ENCODE results near the gene KCNK15. TPM values are rescaled to one million over a fixed set of nuclear protein-coding genes. Genes with fewer than 3 reads are reported as not detected.
"Not testable (repeated sequence)": the region's sequence is repeated elsewhere in the genome, so short reads cannot be mapped to it uniquely, and the experiment has no call there.

Gene KCNK15
- total RNA-seq, 1 donor from 2014 or later, result 0.44 TPM

DNA sequence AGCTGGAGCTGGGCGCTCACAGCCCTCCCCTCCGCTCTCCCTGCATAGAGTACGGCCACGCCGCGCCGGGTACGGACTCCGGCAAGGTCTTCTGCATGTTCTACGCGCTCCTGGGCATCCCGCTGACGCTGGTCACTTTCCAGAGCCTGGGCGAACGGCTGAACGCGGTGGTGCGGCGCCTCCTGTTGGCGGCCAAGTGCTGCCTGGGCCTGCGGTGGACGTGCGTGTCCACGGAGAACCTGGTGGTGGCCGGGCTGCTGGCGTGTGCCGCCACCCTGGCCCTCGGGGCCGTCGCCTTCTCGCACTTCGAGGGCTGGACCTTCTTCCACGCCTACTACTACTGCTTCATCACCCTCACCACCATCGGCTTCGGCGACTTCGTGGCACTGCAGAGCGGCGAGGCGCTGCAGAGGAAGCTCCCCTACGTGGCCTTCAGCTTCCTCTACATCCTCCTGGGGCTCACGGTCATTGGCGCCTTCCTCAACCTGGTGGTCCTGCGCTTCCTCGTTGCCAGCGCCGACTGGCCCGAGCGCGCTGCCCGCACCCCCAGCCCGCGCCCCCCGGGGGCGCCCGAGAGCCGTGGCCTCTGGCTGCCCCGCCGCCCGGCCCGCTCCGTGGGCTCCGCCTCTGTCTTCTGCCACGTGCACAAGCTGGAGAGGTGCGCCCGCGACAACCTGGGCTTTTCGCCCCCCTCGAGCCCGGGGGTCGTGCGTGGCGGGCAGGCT, 4.6 kb downstream of the KCNK15 start:
- Mint-ChIP-seq H3K4me3 (no peak overlapping the region), H3K27ac (no peak overlapping the region), H3K4me1 (peaks cover 7% of the 10 kb centered on the region), H3K9me3 (no peaks in the 10 kb centered on the region), H3K27me3 (peaks cover 16% of the 10 kb centered on the region), H3K36me3 (ENCODE audit: low read depth) (no peaks in the 10 kb centered on the region)
- intact Hi-C loops (cut with micrococcal nuclease), result no loop called here
- peak; percentile 68 for DNase-seq

GRCh38 chr20:44752099-44752931, 6.7 kb downstream of the KCNK15 start:
- no peak for DNase-seq
- Mint-ChIP-seq H3K9me3 (no peaks in the 10 kb centered on the region), H3K27me3 (peaks cover 10% of the 10 kb centered on the region), H3K36me3 (ENCODE audit: low read depth) (no peaks in the 10 kb centered on the region), H3K4me3 (no peak overlapping the region), H3K27ac (no peak overlapping the region), H3K4me1 (peaks cover 1% of the 10 kb centered on the region)
- intact Hi-C loops (cut with micrococcal nuclease), result no loop called here

DNA sequence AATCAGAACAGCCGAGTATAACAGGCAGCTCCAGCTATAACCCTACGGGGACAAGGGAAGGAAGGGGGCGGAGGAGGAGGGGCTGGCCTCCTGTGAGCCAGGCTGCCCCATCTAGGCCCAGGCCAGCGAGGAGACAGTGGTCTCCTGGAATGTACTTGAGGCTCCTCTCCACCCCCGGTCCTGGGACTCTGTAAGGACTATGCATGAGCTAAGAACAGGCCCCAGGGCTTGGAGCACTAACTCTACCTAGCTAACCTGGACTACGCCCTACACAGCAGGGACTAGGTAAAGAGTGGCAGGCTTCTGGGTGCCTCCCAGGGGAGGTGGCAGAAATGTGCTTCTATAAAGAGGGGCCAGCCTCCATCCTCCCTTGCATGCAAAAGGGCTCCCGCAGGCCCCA, 8.9 kb downstream of the KCNK15 start:
- H3K36me3 Mint-ChIP-seq (ENCODE audit: low read depth), result no peaks in the 10 kb centered on the region
- DNase-seq, result no peak
- H3K27me3 Mint-ChIP-seq, result peaks cover 2% of the 10 kb centered on the region
- intact Hi-C loops (cut with micrococcal nuclease), result no loop called here
- H3K4me3 Mint-ChIP-seq, result no peak overlapping the region
- H3K9me3 Mint-ChIP-seq, result no peaks in the 10 kb centered on the region
- H3K4me1 Mint-ChIP-seq, result no peaks in the 10 kb centered on the region
- H3K27ac Mint-ChIP-seq, result no peak overlapping the region

DNA sequence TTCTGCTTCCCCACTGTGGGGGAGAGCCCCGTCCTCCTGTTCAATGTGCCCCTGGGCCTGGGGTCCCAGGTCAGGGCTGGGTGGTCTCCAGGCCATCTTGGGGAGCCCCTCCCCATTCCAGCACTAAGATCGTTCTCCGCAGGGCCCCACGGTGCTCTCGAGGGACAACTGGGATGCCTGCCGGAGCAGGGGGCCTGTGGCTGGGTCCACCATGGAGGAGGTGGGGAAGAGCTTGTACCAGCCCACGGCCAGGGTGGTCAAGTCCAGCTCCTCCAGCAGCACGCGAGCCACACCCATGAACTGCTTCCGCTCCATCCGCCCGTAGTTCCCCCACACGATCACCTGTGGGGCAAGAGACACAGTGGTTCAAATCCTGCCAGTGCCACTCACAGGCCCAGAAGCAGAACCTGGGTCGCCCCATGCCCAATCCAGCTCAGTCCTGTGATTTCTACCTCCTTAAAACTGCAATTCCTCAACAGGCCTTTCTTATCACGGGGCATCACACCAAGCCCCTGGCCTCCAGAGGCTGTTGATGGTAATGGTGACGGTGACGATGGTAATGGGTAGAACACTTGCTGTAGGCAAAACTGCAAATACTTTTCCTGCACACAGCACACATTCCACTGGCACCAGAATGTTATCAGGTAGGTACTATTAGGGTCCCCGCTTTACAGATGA, 10.5 kb downstream of the KCNK15 start:
- intact Hi-C loops (cut with micrococcal nuclease), result no loop called here
- Mint-ChIP-seq H3K36me3 (ENCODE audit: low read depth) (no peaks in the 10 kb centered on the region), H3K4me1 (no peaks in the 10 kb centered on the region), H3K27me3 (peaks cover 7% of the 10 kb centered on the region), H3K9me3 (no peaks in the 10 kb centered on the region), H3K4me3 (no peak overlapping the region), H3K27ac (no peak overlapping the region)
- no peak for DNase-seq

GRCh38 chr20:44756956-44757355, 11.3 kb downstream of the KCNK15 start:
- Mint-ChIP-seq H3K4me3 (no peak overlapping the region), H3K27ac (no peak overlapping the region), H3K4me1 (no peaks in the 10 kb centered on the region), H3K36me3 (ENCODE audit: low read depth) (no peaks in the 10 kb centered on the region), H3K27me3 (peaks cover 6% of the 10 kb centered on the region), H3K9me3 (no peaks in the 10 kb centered on the region)
- intact Hi-C loops (cut with micrococcal nuclease), result no loop called here
- DNase-seq, result no peak

- Mint-ChIP-seq H3K27ac (no peak overlapping the region), H3K9me3 (no peaks in the 10 kb centered on the region), H3K4me1 (no peaks in the 10 kb centered on the region), H3K27me3 (peaks cover 6% of the 10 kb centered on the region), H3K4me3 (no peak overlapping the region), H3K36me3 (ENCODE audit: low read depth) (no peaks in the 10 kb centered on the region)
- no peak for DNase-seq
- intact Hi-C loops (cut with micrococcal nuclease), result no loop called here
These were observed 12.8 kb downstream of the KCNK15 start for GRCh38 chr20:44758247-44759101.

DNA sequence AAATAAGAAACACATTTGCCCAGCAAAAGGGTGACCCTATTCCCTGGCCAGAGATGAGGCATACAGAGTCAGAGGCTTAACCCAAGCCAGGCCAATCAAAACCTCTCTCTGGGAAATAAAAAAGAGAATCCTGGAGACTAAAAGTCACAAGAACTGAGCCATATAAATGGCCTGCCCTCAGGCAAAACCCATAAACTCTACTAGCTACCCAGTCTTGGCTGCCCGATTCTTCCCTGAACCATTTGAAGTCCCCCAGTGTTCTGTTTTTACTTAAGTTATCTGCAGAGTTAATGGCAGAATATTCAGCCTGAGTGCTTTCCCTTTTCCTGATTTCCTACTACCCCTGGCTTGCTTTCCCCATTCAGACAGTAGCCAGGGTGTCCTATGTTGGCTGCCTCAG, 13.9 kb downstream of the KCNK15 start:
- Mint-ChIP-seq H3K9me3 (no peaks in the 10 kb centered on the region), H3K27ac (no peak overlapping the region), H3K36me3 (ENCODE audit: low read depth) (no peaks in the 10 kb centered on the region), H3K4me3 (no peak overlapping the region), H3K27me3 (peaks cover 11% of the 10 kb centered on the region), H3K4me1 (no peaks in the 10 kb centered on the region)
- no peak for DNase-seq
- intact Hi-C loops (cut with micrococcal nuclease), result no loop called here

DNA sequence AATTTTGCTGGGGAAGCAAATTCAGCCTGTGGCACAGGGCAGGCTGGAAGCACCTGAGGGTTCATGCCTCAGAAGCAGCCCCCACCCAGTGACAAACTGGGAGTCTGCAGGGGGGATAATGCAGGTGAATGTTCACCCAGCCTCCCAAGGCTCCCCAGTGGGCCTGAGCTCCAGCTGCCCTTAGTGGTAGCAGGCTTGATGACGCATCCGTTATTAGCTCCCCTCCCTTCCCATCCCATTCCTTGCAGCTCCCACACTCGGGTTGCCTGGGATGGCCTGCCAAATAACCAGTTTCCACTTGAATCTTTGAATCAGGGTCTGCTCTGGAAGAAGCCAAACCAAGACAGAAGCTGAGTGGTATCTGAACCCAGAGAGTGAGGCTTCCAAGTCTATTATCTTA, 15.8 kb downstream of the KCNK15 start:
- H3K4me1 Mint-ChIP-seq, result no peaks in the 10 kb centered on the region
- H3K27ac Mint-ChIP-seq, result no peak overlapping the region
- H3K4me3 Mint-ChIP-seq, result no peak overlapping the region
- H3K27me3 Mint-ChIP-seq, result peaks cover 15% of the 10 kb centered on the region
- DNase-seq, result no peak
- H3K36me3 Mint-ChIP-seq (ENCODE audit: low read depth), result no peaks in the 10 kb centered on the region
- intact Hi-C loops (cut with micrococcal nuclease), result no loop called here
- no peaks in the 10 kb centered on the region for H3K9me3 Mint-ChIP-seq

GRCh38 chr20:44762466-44763140, 16.9 kb downstream of the KCNK15 start:
- Mint-ChIP-seq H3K27me3 (peaks cover 15% of the 10 kb centered on the region), H3K4me1 (no peaks in the 10 kb centered on the region), H3K9me3 (no peaks in the 10 kb centered on the region), H3K27ac (no peak overlapping the region), H3K36me3 (ENCODE audit: low read depth) (no peaks in the 10 kb centered on the region), H3K4me3 (no peak overlapping the region)
- intact Hi-C loops (cut with micrococcal nuclease), result no loop called here
- no peak for DNase-seq

DNA sequence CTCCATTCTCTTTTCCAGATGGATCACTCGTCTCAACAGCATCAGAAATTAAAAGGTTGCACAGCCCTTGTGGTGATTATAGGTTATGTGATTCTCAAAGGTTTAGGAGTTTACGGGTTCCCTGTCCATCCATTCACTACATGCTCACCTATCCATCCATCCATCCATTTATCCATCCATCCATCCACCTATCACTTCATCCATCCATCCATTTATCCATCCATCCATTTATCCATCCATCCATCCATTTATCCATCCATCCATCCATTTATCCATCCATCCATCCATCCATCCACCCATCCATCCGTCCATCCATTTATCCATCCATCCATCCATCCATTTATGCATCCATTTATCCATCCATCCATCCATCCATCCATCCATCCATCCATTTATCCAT, 18.1 kb downstream of the KCNK15 start:
- H3K4me3 Mint-ChIP-seq; DNase-seq; H3K4me1 Mint-ChIP-seq; intact Hi-C loops (cut with micrococcal nuclease); H3K9me3 Mint-ChIP-seq; H3K36me3 Mint-ChIP-seq (ENCODE audit: low read depth): not testable (repeated sequence)
- Mint-ChIP-seq H3K27me3 (peaks cover 15% of the 10 kb centered on the region), H3K27ac (peak overlapping the region; percentile 17)

- no peak for DNase-seq
- Mint-ChIP-seq H3K4me3 (no peak overlapping the region), H3K27ac (no peak overlapping the region), H3K36me3 (ENCODE audit: low read depth) (no peaks in the 10 kb centered on the region), H3K27me3 (peaks cover 14% of the 10 kb centered on the region), H3K9me3 (no peaks in the 10 kb centered on the region), H3K4me1 (no peaks in the 10 kb centered on the region)
- intact Hi-C loops (cut with micrococcal nuclease), result no loop called here
These were observed 19.4 kb downstream of the KCNK15 start for GRCh38 chr20:44765091-44765490.

- no peak overlapping the region for H3K27ac Mint-ChIP-seq
- DNase-seq, result no peak
- intact Hi-C loops (cut with micrococcal nuclease), result no loop called here
- H3K27me3 Mint-ChIP-seq, result peaks cover 14% of the 10 kb centered on the region
- H3K4me1 Mint-ChIP-seq, result no peaks in the 10 kb centered on the region
- no peak overlapping the region for H3K4me3 Mint-ChIP-seq
- no peaks in the 10 kb centered on the region for H3K36me3 Mint-ChIP-seq (ENCODE audit: low read depth)
- H3K9me3 Mint-ChIP-seq, result no peaks in the 10 kb centered on the region
These were observed 20.2 kb downstream of the KCNK15 start for GRCh38 chr20:44765701-44766347.

GRCh38 chr20:44768256-44768655, 22.6 kb downstream of the KCNK15 start:
- no peaks in the 10 kb centered on the region for H3K36me3 Mint-ChIP-seq (ENCODE audit: low read depth)
- intact Hi-C loops (cut with micrococcal nuclease), result no loop called here
- H3K4me1 Mint-ChIP-seq, result no peaks in the 10 kb centered on the region
- no peaks in the 10 kb centered on the region for H3K9me3 Mint-ChIP-seq
- H3K27ac Mint-ChIP-seq, result no peak overlapping the region
- DNase-seq, result no peak
- H3K4me3 Mint-ChIP-seq, result no peak overlapping the region
- peaks cover 16% of the 10 kb centered on the region for H3K27me3 Mint-ChIP-seq
